NOMO-1 (cell line): ENCODE data around the gene PCYOX1L.
"Not testable (repeated sequence)": the region's sequence is repeated elsewhere in the genome, so short reads cannot be mapped to it uniquely, and the experiment has no call there.

Experiments
- DNase-seq, 2 experiments: peaks; one replicate each; lab custom pipeline; 2025; ENCODE audit not compliant: unreplicated experiment in 2 of 2; lab: John Stamatoyannopoulos, UW

Gene PCYOX1L

GRCh38 chr5:149383399-149383798, 25.6 kb downstream of the PCYOX1L start:
- no peak for DNase-seq

- DNase-seq = no peak
These were observed 28.3 kb downstream of the PCYOX1L start for GRCh38 chr5:149386166-149386565.

- DNase-seq = no peak
These were observed 29.3 kb downstream of the PCYOX1L start for GRCh38 chr5:149387081-149387631.

GRCh38 chr5:149387982-149388381, 30.1 kb downstream of the PCYOX1L start:
- no peak for DNase-seq

GRCh38 chr5:149388498-149389190, 30.8 kb downstream of the PCYOX1L start:
- DNase-seq = no peak

GRCh38 chr5:149389552-149390495, 32.0 kb downstream of the PCYOX1L start:
- DNase-seq = no peak

- DNase-seq = not testable (repeated sequence)
These were observed 33.2 kb downstream of the PCYOX1L start for GRCh38 chr5:149391076-149391475.

GRCh38 chr5:149391524-149391923, 33.7 kb downstream of the PCYOX1L start:
- DNase-seq = no peak

GRCh38 chr5:149392718-149393117, 34.9 kb downstream of the PCYOX1L start:
- DNase-seq = no peak

GRCh38 chr5:149394996-149395395, 37.1 kb downstream of the PCYOX1L start:
- DNase-seq = not testable (repeated sequence)

- DNase-seq = peak in 1 of 2 experiments; percentile 18
These were observed 39.7 kb downstream of the PCYOX1L start for GRCh38 chr5:149397530-149397929.

GRCh38 chr5:149398747-149399266, 41.0 kb downstream of the PCYOX1L start:
- DNase-seq = not testable (repeated sequence)

GRCh38 chr5:149399775-149400174, 41.9 kb downstream of the PCYOX1L start:
- DNase-seq = no peak

- DNase-seq = no peak
These were observed 42.5 kb downstream of the PCYOX1L start for GRCh38 chr5:149400304-149400703.

- no peak for DNase-seq
These were observed 43.2 kb downstream of the PCYOX1L start for GRCh38 chr5:149401051-149401450.

- DNase-seq = no peak
These were observed 44.4 kb downstream of the PCYOX1L start for GRCh38 chr5:149402291-149402690.

- no peak for DNase-seq
These were observed 46.3 kb downstream of the PCYOX1L start for GRCh38 chr5:149403923-149404745.

GRCh38 chr5:149404746-149405549, 47.1 kb downstream of the PCYOX1L start:
- no peak for DNase-seq

- DNase-seq = no peak
These were observed 47.8 kb downstream of the PCYOX1L start for GRCh38 chr5:149405550-149406202.
